Heart left ventricle (tissue), 13 donors: Measurements from ENCODE around the gene RNASEH2B.

Experiments
- POLR2A ChIP-seq, 2 donors: fragments of 450-650 bp; IDR thresholded peaks; one replicate each; pipeline ENCODE4 v1.6.1; 2017; ENCODE audit warnings: antibody characterized with exemption in 2 of 2, mild to moderate bottlenecking in 2 of 2, moderate library complexity in 2 of 2
- TF ChIP-seq, protein P1 (sequence below), 12 donors: fragments of 200-600 bp; sonication (generic) in 4 of 12; IDR thresholded peaks; one replicate each; pipeline versions ENCODE4 v1.5.0 to v1.8.0; 2018 to 2022; ENCODE audit warnings: antibody characterized with exemption in 12 of 12, mild to moderate bottlenecking in 5 of 12
- donor health status: ischemic (EF 13 %, LVEDD 7.1; RV severe dilation, severe dysfunction).
- donor health status: DM: no; HTN: yes; CAD: no.
- donor health status: DM: no; HTN: no; CAD: no.
- donor health status: ischemic (EF 25% LVEDD 6.9; RV normal size, moderate dysfunction).
- donor health status: ischemic (EF 25% LVEDD 5.7; RV mildly dilated, moderate dysfunction).
- donor health status: ischemic (EF 35%, LVEDD 5.7; RV mildly dilated, moderate dysfunction).
- donor health status: nonischemic (EF 11% LVEDD 7.7; RV severe dilation, severe dysfunction).
- donor health status: DM: yes; HTN: yes; CAD: no.
- donor health status: PGD.
- donor health status: ischemic (EF 29% LVEDD 5.4; RV normal size, mild dysfunction).
- donor health status: nonischemic (EF 23%, LVEDD 6.1; RV moderate dilation, normal function).

DNA sequence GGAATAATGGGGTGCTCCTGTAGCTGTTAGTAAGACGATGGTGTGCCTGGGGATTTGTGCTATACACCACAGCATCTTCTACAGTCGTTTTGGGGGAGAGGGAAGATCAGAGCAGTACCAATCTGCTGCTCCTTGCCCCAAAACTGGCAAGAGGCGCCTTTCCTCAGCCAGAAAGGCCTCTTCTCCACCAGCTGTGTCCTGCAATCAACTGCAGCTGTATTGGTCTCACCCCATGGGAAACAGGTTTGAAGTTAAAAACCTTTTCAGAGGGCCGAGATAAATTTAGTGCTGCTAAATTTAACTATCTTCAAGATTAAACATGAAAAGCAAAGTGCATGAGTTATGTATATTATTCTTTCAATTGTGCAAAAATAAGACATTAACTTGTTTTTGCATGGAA, 1.2 kb upstream of the RNASEH2B start:
- TF ChIP-seq, protein P1, sequence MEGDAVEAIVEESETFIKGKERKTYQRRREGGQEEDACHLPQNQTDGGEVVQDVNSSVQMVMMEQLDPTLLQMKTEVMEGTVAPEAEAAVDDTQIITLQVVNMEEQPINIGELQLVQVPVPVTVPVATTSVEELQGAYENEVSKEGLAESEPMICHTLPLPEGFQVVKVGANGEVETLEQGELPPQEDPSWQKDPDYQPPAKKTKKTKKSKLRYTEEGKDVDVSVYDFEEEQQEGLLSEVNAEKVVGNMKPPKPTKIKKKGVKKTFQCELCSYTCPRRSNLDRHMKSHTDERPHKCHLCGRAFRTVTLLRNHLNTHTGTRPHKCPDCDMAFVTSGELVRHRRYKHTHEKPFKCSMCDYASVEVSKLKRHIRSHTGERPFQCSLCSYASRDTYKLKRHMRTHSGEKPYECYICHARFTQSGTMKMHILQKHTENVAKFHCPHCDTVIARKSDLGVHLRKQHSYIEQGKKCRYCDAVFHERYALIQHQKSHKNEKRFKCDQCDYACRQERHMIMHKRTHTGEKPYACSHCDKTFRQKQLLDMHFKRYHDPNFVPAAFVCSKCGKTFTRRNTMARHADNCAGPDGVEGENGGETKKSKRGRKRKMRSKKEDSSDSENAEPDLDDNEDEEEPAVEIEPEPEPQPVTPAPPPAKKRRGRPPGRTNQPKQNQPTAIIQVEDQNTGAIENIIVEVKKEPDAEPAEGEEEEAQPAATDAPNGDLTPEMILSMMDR (IDR thresholded peaks at IDR 0.05): no peak
- TF ChIP-seq POLR2A (IDR thresholded peaks at IDR 0.05): no peak
